ELF-1 (cell line): Measurements from ENCODE around the gene CASQ2.

ENCODE experiments used
- DNase-seq: peaks from one replicate; pipeline ENCODE4 v3.0.0-alpha.2; 2016; ENCODE audit warnings: low read depth, low spot score

The CASQ2 gene

DNA sequence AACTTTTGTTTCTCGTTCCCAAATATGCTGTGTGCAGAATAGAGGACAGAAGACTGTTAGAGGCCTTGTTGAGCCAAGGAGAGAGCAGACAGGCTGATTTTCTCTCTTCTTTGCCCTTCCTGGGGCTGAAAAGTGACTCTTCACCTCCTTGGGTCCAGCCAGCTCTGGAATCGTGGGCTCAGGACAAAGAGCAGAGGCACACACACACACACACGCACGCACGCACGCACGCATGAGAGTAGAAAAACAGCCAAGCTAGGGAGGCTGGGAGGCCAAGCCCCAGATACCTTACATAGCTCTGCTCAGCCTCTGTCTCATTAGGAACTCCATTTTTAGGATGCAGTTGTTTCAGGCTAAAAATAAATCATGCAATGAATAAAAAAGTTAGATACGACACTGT lies at the start of gene CASQ2:
TSS of gene CASQ2 (minus strand) at position 166 of the 400 bp plus-strand sequence. CDS start 173 bp downstream, outside the sequence.
- no peak for DNase-seq

DNA sequence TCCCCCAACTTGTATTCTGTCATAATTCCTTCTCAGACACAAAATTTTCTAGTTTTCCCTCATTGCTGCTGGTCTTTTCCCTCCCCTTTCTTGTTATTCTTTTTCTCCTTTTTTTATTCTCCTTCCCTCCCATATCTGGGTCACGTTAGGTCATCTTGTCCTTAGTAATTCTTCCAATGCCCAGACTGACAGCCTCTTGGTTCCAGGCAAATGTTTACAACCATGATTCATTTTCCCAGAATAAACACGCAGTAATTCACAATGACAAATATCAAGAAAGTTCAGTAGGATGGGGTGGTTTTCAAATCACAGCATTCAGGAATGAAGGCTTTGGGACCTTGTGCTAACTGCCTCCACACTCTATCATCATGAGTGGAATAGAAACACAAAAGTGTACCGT lies 47.2 kb upstream of the CASQ2 start:
- DNase-seq, result no peak

DNA sequence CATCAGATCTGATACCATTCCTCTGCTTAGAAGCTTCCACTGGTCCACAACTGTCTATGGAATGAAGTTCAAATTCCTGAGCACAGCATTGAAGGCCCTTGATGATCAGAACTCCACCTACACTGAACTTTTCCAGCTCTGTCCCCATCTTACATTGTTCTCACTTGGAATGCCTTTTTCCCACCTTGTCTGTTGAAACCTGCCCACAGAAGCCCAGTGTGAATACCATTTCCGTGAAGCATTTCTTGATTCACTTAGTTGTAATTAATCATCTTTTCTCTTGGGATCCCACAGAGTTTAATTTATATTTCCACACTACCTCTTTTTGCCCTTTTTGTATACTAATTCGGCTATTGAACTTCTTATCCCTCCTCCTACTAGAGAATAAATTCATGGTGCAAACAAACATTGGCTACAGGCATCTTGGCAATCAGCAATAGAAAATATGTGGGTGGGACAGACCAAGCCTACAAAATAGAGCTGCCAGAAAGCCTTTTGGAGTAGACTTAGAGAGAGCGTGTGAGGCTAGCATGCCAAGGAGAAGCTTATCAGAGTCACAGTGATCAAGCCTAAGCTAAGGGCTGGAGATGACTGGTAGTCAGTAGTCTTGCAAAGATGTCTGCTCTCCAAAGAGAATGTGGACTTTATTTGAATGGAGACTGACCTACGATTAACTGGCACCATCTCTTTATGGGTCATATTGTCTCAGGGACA lies 46.3 kb upstream of the CASQ2 start:
- no peak for DNase-seq

DNA sequence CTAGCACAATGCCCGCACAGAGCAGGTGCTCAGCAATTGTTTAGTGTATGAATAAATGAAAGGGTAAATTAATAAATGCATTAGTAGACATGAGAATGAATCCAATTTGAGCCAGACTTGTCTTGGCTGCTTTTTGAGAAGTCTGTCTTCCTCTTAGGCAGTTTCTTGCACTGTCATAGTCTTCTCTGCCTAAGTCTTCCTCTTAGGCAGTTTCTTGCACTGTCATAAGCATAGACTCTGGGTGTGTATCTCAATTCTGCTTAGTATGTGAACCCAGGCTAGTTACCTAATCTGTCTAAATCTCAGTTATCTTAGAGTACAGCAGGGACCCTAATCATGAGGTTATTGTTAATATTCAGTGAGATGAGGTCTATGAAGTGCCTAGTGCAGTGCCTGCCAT lies 45.2 kb upstream of the CASQ2 start:
- DNase-seq, result no peak

DNA sequence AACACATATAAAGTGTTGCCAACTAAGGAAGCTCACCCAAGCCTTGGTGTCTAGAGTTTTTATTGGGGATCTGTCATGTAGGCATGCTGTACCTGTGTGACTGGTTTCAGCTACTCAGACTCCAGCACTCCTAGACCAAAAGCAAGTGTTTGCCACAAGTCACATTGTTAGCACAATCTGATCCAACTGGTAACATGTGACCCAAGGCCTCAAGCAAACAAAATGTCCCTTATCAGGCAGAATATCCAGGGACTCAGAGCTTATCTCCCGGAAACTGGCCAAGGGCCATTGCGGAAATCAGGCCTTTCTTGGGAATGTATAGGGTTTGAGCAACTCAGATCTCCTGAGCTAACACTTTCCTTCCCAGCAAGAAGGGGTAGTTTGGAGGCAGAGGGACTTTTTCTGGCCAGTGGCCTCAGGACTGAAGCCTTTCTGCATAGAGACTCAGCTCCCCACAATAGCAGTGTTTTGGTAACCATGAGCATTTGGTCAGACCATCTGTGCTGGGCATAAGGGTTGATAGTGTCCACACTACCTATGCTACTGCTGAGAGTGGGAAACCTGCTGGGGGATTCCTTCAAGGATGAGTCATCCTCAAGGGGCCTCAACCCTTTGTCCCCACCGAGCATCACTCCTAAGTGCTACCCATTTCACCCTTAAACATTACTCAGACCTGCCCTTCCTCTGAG lies 42.8 kb upstream of the CASQ2 start:
- DNase-seq, result peak; percentile 64

DNA sequence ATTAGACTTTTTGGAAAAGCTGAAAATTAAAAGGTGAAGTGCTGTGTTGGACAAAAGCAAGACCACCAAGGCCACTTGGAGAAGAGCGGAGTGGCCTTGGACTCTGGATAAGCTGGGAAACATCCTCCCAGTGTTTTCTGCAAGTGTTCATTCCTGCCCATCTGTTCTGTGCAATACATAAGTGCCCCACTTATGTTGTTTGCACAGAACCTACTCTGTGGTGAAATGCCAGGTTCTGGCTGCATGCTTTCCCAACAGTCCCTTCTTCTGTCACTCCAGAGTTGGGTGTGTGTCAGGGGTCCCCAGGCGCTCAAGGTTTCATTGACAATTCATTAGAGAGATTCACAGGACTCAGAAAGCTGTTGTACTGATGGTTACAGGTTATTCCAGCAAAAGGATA lies 42.1 kb upstream of the CASQ2 start:
- DNase-seq, result no peak

DNA sequence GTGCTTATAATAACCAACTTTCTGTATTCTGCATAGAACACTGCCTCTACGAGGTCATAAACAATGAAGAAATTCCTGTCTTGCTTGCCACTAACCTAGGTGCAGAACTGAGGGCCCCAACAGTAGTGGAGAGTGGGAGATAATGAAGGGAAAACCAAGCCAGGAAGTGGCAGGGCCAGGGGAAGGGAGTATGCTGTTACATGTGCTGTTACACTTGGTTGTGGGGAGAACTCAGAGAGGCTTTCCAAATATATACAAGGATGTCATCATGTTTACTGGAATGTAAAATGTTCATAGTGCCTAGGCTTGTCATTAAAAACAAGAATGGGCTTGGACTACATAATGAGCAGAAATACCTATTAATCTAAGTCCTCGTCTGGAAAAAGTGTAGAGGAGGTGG lies 41.3 kb upstream of the CASQ2 start:
- DNase-seq, result no peak

DNA sequence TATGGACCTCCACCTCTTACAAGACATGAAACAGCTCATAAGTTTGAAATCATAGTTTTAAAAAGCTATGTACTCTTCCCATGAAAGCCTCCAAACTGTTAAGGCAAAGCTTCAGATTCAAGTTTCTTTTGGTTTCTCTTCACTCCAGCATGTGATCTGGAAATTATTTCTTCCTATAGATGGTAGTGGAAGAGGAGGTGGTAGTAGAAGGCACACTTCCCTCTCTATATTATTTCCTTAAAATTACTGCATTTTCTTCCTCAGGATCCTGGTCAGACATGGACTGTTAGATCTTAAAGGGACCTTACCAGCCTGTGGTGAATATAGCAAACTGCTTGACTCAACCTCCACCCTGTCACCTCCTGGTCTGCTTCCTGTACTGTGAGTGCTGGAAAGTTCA lies 40.6 kb upstream of the CASQ2 start:
- DNase-seq, result no peak

DNA sequence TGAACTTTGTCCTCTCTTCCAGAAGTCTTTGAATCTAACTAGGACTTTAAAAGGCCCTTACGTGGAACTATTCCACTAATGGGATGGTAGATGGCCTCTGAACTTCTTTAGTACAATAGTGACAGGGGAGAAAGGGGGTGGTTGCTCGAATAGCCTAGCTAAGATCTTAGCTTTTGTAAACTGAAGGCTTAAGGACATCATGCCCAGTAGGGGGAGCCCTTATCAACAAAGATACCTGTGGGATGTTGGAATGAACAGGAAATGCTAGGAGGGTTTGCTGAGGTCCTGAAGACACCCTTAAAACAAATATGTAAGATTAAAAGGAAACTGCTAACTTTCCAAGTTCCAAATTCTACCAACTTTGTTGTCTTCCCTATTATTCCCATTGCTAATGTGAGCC lies 39.2 kb upstream of the CASQ2 start:
- DNase-seq, result peak; percentile 30

DNA sequence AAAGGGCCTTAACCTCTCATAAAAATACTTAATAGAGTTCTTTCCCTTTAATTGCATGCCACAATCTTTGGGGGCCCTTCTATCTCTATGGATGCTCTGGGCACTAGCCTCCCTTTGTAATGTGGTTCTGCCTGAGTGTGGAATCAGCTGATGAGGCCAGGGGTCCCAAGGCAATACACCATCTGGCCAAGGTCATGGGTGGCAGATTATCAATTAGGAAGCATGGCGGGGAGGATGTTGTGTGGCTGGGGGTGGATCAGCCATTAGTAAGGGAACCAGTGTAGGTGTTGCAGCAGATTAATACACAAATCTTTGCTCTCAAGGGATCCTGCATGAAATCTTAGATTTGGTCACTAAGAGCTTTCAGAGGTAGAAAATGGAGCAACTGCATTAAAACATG lies 37.1 kb upstream of the CASQ2 start:
- no peak for DNase-seq

DNA sequence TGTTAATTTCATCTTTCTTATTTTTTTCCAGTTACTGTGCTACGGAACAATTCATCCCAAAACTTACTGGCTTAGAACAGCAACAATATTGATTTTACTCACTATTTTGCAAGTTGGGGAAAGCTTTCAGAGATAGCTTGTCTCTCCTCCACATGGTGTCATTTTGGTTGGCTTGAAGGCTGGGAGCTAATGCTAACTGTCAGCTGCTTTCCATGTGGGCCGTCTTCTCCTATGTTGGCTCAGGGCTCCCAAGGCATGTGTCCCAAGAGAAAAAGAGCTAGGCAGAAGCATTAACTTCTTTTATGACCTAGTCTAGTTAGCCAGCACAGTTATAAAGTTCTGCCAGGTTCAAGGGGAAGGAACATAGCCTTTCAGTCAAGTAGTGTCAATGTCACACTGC lies 33.9 kb upstream of the CASQ2 start:
- DNase-seq, result no peak

DNA sequence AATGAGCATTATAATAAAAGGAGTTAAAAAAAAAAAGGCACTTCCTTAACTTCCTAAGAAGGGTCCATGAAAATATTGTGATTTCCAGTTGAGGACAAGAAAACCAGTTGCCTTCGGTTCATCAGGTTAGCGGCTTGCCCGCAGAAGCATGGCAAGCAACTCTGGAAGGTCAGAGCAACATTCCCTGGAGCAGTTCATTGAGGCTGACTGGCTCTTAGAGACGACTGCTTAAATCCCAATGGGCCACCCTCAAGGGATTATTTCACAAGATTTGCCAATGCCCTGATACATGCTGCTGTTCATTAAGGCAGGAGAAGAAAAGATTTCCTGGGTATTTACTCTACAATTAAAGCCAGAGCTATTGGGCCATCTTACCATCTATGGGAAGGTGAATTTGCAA lies 29.0 kb upstream of the CASQ2 start:
- peak; percentile 16 for DNase-seq

DNA sequence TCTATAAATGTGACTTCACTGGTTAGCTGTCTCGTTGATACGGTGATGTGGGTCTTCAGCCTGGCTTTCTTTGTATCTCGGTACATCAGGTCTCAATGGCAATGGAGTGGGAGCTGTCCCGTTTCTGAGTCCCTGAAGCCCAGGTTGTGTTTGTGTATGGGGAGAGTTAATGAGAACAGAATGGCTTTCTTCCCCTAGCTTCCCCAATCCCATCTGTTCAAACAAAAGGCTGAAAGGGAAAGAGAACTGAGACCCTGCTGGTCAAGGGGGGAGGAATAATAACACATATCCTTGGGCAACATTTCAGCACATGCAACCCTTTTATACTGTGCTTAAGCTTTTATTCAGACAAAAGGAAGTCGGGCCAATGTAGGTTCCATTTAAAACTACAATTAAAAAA lies 28.4 kb upstream of the CASQ2 start:
- peak; percentile 51 for DNase-seq

DNA sequence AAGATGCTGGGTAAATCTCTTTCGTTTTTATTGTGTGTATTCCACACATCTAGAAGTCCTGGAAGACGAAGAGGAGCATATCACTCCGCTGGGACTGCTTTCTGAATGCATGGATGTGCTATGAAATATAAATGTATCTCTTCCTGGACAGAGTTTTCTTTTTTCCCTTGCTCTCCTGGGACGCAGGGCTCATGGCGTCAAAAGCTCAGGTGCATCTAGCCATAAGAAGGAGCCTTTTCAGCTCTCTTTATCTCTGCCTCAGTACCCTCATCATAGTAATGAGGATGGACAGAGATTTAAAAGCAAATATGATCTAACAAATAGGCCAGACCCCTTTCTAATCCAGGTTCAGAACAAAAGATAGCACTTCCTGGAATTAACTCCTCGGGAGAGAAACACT lies 27.5 kb upstream of the CASQ2 start:
- DNase-seq, result no peak

DNA sequence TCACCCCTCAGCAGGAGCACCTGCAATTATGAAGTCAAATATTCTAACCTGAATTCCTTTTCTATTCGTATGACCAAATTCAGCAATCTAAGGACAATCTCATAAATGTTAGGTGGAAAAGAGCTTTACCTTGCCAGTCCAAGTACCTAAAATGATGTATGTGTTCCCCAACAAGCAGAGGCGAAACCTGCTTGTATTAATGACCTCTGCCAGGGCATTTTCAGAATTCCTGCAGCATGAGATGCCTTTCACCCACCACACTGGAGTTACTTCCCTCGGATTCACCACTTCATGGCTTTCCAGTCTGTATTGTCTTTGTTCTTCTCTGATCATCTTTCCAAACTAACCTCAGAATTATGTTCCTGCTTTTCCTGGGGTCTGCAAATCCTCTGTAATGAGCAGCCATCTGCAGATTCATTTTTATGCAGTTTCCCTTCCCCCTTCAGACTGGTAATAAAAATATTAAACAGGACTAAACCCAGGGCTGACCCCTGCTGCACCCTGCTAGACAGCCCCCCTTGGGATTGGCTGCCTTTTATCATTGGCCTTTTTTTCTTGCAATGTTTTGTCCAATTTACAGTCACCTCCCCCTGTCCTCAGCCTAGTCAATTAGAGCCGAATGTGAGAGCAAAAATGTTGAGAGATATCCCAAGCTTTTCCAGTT lies 26.6 kb upstream of the CASQ2 start:
- no peak for DNase-seq

DNA sequence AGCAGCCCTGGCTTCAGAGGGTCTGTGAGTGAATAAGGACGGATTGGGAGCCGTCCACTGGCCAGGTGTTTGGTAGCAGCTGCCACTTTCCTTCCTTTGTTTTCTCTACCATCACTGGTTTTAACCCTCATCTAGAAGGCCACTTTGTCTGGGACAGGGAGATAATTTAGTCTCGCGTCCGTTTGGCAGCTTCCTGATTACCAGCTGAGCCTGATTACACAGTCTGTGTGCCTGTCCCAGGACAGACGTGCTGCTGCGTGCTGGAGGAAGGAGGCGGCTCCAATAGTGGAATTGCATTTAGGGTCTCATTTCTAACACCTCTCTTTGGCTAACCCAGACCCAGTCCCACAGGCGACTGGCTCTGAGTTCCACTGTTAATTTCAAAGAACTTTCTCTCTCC lies 24.6 kb upstream of the CASQ2 start:
- DNase-seq, result no peak

DNA sequence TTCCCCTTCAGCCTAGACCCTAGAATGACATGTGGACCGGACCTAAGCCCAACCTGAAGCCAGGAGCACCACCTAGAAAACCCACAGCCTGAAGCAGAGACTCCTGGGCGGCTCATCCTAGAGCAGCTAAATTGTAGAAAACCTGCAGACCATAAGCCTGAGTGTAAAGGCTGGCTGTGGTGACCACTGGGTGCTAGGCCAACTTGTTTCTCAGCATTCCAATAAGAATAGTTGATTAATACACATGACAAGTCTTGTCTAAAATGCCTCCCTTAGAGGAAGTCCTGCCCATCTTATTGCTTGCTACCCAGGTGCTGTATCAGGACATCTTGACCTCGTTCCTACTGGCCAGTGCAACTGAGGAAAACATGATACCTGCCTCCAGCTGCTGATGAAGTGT lies 23.3 kb upstream of the CASQ2 start:
- no peak for DNase-seq

DNA sequence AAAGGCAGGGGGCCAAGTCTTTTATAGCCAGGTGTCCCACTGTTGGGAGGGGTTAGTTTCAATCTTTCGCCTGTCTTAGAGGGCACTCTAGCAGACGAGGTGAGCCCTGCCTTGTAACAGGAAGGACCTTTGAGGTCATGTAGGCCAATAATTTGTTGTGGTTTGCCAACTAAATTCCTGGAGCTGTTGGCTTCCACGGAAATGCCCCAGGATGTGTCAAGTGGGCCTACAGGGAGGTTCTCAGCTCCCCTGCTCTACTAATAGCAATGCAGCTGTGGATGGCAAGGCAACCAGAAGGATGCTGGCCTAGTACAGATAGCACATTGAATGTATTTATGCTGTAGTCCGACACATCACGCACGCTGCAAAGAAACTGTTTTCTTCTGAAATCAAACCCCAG lies 22.3 kb upstream of the CASQ2 start:
- no peak for DNase-seq

DNA sequence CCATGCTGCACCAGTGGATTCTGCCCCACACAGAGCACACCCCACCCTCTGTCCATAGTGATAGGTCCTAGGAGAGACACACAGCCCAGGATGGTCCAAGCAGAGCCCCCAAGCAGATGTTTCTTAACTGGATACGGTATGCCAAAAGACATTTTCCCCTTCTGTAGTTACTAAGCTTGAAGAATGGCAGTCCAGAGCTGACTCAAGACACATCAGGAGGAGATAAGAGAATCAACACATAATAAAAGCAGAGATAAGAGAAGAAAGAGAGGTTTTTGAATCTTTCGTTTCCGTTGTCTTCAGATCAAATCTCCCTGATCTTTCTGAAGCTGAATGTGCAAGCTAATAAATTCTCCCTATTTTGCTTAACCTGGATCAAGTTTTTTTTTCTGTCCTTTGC lies 21.8 kb upstream of the CASQ2 start:
- no peak for DNase-seq

DNA sequence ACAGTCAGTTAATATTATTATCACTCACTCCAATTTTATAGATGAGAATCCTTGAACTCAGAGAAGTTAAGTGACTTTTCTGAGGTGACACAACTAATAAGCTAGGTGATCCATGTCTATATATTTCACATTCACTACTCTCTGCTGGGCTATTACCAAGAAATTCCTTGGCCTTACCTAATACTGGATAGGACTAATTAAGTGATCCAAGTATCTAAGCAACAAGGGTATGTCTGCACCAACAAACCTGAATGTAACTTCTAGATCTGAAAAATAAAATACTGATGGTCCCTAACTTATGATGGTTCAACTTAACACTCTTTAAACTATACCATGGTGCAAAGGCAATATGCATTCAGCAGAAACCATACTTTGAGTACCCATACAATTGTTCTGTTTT lies 14.8 kb upstream of the CASQ2 start:
- DNase-seq, result no peak

DNA sequence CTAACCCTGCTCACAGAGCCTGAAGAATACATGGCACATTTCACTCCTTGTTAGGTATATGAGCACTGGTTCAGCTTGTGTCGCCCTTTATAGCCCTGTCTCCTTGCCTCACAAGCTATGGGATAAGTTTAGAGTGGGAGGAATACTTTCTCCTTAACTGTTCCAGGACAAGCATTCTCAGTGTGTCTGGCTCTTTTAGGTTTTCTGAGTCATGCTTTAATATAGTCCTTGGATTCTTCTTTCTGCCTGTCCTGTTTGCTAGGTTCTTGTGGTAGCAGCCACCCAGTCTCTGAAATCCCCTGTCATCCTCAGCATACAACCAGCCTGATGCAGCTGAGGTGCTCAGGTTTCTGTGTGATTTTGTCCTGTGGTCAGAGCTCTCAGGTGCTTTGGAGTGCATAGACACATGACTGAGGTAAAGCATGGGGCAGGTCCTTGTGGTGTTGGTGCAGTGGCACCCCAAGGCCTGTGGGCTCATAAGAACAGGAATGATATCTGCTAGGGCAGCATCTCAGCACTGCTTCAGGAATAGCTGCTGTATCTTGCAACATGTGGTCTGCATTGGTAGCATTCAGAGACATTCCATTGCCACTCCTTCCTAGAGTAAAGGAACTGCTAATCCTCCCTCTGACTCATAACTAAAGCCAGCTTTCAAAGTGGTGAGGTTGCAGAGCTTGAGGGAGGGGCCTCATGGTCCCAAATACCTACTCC lies 14.2 kb upstream of the CASQ2 start:
- DNase-seq, result peak; percentile 64

DNA sequence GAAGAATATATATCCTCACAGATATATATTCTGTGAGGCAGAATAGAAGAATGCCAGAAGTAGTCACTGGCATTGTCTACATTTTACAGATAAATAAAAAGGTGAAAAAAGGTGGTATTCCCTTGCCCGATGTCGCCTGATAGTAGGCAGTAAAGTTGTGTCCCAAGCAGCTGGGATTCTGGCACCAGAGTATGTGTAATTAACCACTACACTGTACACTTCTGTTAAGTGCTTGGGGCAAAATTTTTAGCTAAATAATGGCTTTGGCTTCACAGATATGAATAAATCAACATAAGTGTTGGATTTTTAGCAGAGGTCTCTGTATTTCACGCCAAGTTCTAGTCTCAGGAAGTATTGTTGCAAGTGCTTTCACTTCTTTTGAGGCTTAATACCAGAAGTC lies 13.3 kb upstream of the CASQ2 start:
- DNase-seq, result no peak
